ENCODE measurements around the gene VAT1. TPM values are rescaled to one million over a fixed set of nuclear protein-coding genes. Genes with fewer than 3 reads are reported as not detected.
"Not testable (repeated sequence)": the region's sequence is repeated elsewhere in the genome, so short reads cannot be mapped to it uniquely, and the experiment has no call there.

VAT1 gene
- total RNA-seq, 1 experiment from 2014 or later: 144 TPM

DNA sequence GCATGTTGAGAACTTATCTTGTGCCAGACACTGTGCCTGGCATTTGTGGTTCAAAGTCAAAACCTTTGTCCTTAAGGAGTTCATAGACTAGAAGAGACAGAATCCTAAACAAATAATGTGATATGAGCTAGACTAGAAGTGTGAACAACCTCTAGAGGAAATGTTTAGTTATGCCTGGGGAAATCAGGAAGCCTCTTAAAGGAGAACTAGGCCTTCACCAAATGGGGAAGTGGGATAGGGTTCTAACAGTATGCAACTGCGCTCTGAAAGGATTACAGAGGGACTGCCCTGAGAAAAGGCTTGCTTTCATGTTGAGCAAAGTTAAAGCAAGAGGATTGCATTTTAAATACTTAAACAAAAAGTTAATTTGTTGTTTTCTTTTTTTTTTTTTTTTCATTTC lies 37.0 kb downstream of the VAT1 start:
- Histone ChIP-seq H3K36me3 (peaks cover 60% of the 10 kb centered on the region), H3K4me1 (replicated peaks) (peaks cover 25% of the 10 kb centered on the region), H3K9me3 (replicated peaks) (no peaks in the 10 kb centered on the region; the same call in 1 of the 2 replicates), H3K4me3 (no peak overlapping the region), H3K27ac (no peak overlapping the region), H3K27me3 (replicated peaks) (no peaks in the 10 kb centered on the region)
- no peak for DNase-seq (ENCODE audit: low read depth in 1 of 2, low spot score in 2 of 2)

GRCh38 chr17:42982266-42982665 lies 39.9 kb downstream of the VAT1 start:
- no peaks in the 10 kb centered on the region for H3K27me3 ChIP-seq (replicated peaks)

DNA sequence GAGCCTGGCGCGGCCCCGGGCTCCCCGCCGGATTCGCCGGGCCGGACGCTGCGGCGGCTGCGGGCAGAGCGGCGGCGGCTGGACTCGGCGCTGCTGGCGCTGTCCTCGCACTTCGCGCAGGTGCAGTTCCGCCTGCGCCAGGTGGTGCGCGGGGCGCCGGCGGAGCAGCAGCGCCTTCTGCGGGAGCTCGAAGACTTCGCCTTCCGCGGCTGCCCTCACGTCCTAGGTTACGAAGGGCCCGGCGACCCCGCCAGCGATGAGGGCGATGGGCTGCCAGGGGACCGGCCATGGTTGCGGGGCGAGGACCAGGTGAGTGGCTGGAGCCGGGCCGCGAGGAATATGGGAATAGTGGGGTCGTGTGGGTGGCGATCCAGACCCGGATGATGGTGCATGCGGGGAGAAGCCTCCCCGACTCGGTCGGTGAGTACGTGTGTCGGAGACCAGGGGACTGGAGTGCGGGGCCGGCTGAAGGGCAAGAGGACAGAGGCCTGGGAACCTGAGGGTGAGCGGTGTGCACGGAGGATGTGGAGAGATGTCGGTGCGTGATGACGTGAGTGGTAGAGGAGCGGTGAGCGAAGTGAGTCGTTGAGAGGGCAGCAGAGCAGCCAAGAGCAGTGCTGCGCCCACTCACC lies 41.3 kb downstream of the VAT1 start:
- H3K27ac ChIP-seq: peak overlapping the region; percentile 55
- H3K9me3 ChIP-seq (replicated peaks): no peaks in the 10 kb centered on the region; the same call in 1 of the 2 replicates
- H3K36me3 ChIP-seq: peaks cover 22% of the 10 kb centered on the region
- no peaks in the 10 kb centered on the region for H3K27me3 ChIP-seq (replicated peaks)
- peak overlapping the region; percentile 96 for H3K4me3 ChIP-seq
- peak; percentile 31 to 55 for DNase-seq (ENCODE audit: low read depth in 1 of 2, low spot score in 2 of 2)
- H3K4me1 ChIP-seq (replicated peaks): peaks cover 25% of the 10 kb centered on the region

More at GRCh38 chr17:42982266-42982665, 39.9 kb downstream of the VAT1 start:
- Histone ChIP-seq H3K4me1 (replicated peaks) (peaks cover 25% of the 10 kb centered on the region), H3K27ac (no peak overlapping the region), H3K4me3 (no peak overlapping the region), H3K36me3 (peaks cover 32% of the 10 kb centered on the region), H3K9me3 (replicated peaks) (no peaks in the 10 kb centered on the region; the same call in 1 of the 2 replicates)
- DNase-seq (ENCODE audit: low read depth in 1 of 2, low spot score in 2 of 2): no peak

DNA sequence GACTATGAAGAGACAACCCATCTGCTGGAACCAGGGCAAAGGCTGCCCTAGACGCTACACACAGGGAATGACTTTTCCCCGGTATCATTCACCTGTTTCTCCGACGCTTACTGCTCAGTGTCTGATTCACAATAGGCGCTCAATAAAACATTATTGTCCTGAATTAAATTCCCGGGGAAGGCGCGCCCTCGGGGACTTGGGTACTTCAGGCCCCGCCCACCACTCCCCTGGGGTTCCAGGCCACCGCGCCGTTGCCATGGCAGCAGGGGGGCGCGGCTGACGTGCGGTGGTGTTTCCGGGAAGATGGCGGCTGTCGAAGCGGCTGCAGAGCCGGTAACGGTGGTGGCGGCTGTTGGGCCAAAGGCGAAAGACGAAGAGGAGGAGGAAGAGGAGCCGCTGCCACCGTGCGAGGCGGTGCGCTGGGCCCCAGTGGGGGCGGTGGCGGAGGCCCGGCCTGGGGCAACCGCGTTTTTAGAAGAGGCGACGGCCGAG lies 41.9 kb downstream of the VAT1 start, which contains the start of gene RUNDC1:
Gene RUNDC1, plus strand, starts transcription at position 292 of the 492 bp plus-strand sequence. Its CDS starts 12 bp downstream, at position 304.
- Histone ChIP-seq H3K4me1 (replicated peaks) (peaks cover 25% of the 10 kb centered on the region), H3K36me3 (peaks cover 18% of the 10 kb centered on the region), H3K27ac (peak within 1 kb of the TSS; percentile 55), H3K9me3 (replicated peaks) (no peaks in the 10 kb centered on the region; the same call in 1 of the 2 replicates), H3K4me3 (peak within 1 kb of the TSS; percentile 96), H3K27me3 (replicated peaks) (no peaks in the 10 kb centered on the region)
- DNase-seq (ENCODE audit: low read depth in 1 of 2, low spot score in 2 of 2): peak; percentile 85 to 90

DNA sequence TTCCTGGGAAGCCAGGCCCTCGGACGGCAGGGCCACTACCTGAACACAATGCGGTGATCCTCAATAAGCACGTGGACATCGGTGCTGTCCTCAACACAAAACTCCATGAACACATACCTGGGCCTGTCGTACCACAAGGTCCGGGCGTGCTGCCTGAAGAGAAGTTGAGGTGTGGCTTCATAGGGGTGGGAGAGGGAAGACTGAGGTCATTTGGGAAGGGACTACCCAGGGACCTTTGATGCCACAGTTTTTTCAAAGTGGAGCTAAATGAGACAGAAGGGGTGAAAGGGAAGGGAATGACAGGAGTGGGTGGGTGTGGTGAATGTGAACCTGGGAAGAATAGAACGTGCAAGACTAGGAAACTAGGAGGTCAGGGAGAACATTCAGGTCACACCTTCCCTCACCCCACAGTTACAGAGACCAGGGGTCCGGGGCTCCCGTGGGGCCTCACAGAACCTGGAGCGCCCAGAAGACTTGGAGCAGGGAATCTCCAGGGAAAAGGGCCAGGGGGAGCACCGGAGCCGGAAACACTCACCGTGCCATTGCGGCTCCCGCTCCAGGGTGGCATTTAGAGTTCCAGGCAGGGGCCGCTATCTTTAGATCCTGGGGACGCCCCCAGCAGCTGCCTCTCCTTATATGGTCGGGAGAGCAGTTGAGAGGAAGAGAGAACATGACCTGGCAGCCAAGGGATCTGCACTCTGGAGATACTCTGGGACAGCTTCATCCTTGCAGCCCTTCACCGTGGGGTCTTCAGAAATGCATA lies 42.5 kb downstream of the VAT1 start, which contains the start of gene PTGES3L:
Gene PTGES3L, minus strand, starts transcription at position 570 of the 763 bp plus-strand sequence. Its CDS starts 27 bp downstream, at position 543.
- H3K27ac ChIP-seq: peak within 1 kb of the TSS; percentile 55
- H3K36me3 ChIP-seq: peaks cover 15% of the 10 kb centered on the region
- H3K4me3 ChIP-seq: peak within 1 kb of the TSS; percentile 96
- no peaks in the 10 kb centered on the region for H3K27me3 ChIP-seq (replicated peaks)
- peak in 1 of 2 experiments; percentile 70 for DNase-seq (ENCODE audit: low read depth in 1 of 2, low spot score in 2 of 2)
- peaks cover 25% of the 10 kb centered on the region for H3K4me1 ChIP-seq (replicated peaks)
- no peaks in the 10 kb centered on the region; the same call in 1 of the 2 replicates for H3K9me3 ChIP-seq (replicated peaks)

DNA sequence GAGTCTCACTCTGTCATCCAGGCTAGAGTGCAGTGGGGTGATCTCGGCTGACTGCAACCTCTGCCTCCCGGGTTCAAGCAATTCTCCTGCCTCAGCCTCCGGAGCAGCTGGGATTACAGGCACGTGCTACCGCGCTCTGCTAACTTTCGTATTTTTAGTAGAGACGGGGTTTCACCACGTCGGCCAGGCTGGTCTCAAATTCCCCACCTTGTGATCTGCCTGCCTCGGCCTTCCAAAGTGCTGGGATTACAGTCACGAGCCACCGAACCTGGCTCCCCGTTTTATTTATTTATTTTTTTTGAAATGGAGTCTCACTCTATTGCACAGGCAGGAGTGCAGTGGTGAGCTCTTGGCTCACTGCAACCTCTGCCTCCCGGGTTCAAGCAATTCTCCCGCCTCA lies 46.5 kb downstream of the VAT1 start:
- DNase-seq (ENCODE audit: low read depth in 1 of 2, low spot score in 2 of 2); H3K27ac ChIP-seq; H3K36me3 ChIP-seq; H3K27me3 ChIP-seq (replicated peaks); H3K9me3 ChIP-seq (replicated peaks); H3K4me3 ChIP-seq: not testable (repeated sequence)
- H3K4me1 ChIP-seq (replicated peaks): peaks cover 11% of the 10 kb centered on the region

- Histone ChIP-seq H3K27ac (no peak overlapping the region), H3K27me3 (replicated peaks) (no peaks in the 10 kb centered on the region), H3K4me3 (no peak overlapping the region), H3K9me3 (replicated peaks) (no peaks in the 10 kb centered on the region; the same call in 1 of the 2 replicates), H3K4me1 (replicated peaks) (peaks cover 11% of the 10 kb centered on the region), H3K36me3 (no peaks in the 10 kb centered on the region)
- no peak for DNase-seq (ENCODE audit: low read depth in 1 of 2, low spot score in 2 of 2)
These were observed 46.9 kb downstream of the VAT1 start for GRCh38 chr17:42975265-42975664.

DNA sequence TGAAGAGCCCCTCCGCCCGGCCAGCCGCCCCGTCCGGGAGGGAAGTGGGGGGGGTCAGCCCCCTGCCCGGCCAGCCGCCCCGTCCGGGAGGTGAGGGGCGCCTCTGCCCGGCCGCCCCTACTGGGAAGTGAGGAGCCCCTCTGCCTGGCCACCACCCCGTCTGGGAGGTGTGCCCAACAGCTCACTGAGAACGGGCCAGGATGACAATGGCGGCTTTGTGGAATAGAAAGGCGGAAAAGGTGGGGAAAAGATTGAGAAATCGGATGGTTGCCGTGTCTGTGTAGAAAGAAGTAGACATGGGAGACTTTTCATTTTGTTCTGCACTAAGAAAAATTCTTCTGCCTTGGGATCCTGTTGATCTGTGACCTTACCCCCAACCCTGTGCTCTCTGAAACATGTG lies 48.9 kb downstream of the VAT1 start:
- H3K4me3 ChIP-seq; H3K4me1 ChIP-seq (replicated peaks); H3K27ac ChIP-seq; H3K36me3 ChIP-seq; H3K9me3 ChIP-seq (replicated peaks); H3K27me3 ChIP-seq (replicated peaks); DNase-seq (ENCODE audit: low read depth in 1 of 2, low spot score in 2 of 2): not testable (repeated sequence)

DNA sequence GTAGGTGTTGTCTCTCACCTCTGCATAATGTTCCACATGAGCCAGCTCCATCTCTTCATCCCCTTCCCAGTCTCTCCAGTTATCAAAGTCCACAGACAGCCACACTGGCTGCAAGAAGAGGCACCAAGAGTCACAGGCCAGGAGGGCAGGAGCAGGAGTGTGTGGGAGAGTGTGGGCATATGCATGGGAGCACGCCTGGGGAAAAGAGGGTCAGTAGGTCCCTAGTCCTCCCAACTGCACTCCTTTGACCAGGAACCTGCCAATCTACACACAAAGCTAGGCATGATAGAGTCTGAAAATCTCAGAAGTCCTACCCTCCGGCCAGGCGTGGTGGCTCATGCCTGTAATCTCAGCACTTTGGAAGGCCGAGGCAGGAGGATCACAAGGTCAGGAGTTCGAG lies 50.6 kb downstream of the VAT1 start:
- H3K36me3 ChIP-seq: no peaks in the 10 kb centered on the region
- no peak for DNase-seq (ENCODE audit: low read depth in 1 of 2, low spot score in 2 of 2)
- no peaks in the 10 kb centered on the region for H3K9me3 ChIP-seq (replicated peaks)
- H3K27ac ChIP-seq: no peak overlapping the region
- H3K4me3 ChIP-seq: no peak overlapping the region
- no peaks in the 10 kb centered on the region for H3K27me3 ChIP-seq (replicated peaks)
- H3K4me1 ChIP-seq (replicated peaks): no peaks in the 10 kb centered on the region; the same call in 1 of the 2 replicates

DNA sequence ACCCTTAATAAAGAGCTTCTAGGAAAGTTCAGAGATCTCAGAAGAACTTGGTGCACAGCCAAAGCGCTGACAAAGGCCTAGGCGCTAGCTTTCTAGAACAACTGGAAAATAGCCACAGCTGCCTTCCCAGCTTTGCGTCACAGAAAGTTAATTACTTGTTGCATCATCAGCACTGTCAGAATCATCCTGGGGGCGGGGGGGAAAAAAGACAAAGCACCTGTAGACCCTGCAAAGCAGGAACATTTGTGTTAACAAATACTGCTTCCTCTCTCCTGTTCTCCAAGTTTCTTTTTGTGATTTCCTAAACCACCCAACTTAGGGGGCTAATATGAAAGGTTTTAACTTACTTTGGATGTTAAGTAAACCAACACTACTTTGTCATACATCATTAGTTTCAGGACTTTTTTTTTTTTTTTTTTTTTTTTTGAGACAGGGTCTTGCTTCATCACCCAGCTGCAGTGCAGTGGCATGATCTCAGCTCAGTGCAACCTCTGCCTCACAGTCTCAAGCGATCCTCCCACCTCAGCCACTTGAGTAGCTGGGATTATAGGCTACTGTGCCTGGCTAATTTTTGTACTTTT lies 53.1 kb downstream of the VAT1 start:
- Histone ChIP-seq H3K9me3 (replicated peaks) (no peaks in the 10 kb centered on the region), H3K4me1 (replicated peaks) (no peaks in the 10 kb centered on the region; the same call in 1 of the 2 replicates), H3K27me3 (replicated peaks) (no peaks in the 10 kb centered on the region), H3K27ac (no peak overlapping the region), H3K4me3 (no peak overlapping the region), H3K36me3 (no peaks in the 10 kb centered on the region)
- no peak for DNase-seq (ENCODE audit: low read depth in 1 of 2, low spot score in 2 of 2)

- no peak for DNase-seq (ENCODE audit: low read depth in 1 of 2, low spot score in 2 of 2)
- Histone ChIP-seq H3K27me3 (replicated peaks) (no peaks in the 10 kb centered on the region), H3K4me1 (replicated peaks) (peaks cover 3% of the 10 kb centered on the region; the same call in 1 of the 2 replicates), H3K36me3 (peaks cover 6% of the 10 kb centered on the region; the same call in 1 of the 2 replicates), H3K4me3 (no peak overlapping the region), H3K9me3 (replicated peaks) (no peaks in the 10 kb centered on the region), H3K27ac (no peak overlapping the region)
These were observed 54.3 kb downstream of the VAT1 start for GRCh38 chr17:42967925-42968324.
